Measurements from ENCODE around the gene LRRTM4. TPM values are rescaled to one million over a fixed set of nuclear protein-coding genes. Genes with fewer than 3 reads are reported as not detected.

Gene LRRTM4
- total RNA-seq, 1 experiment from 2014 or later = 12.0 TPM

GRCh38 chr2:76998152-76998551, 524.0 kb downstream of the LRRTM4 start:
- Histone ChIP-seq H2BK12ac (ENCODE audit: insufficient read length, low read depth, low read length) (no peak overlapping the region), H3K9me3 (ENCODE audit: control insufficient read depth, low read depth, low read length) (no peaks in the 10 kb centered on the region), H3T11ph (ENCODE audit: low read length) (no peak overlapping the region), H3K27me3 (ENCODE audit: insufficient read depth, low read length) (no peaks in the 10 kb centered on the region), H3K18ac (ENCODE audit: insufficient read length, low read depth, low read length) (no peak overlapping the region), H2AFZ (ENCODE audit: low read length) (no peak overlapping the region), H3K4me1 (ENCODE audit: insufficient read depth, low read length) (no peaks in the 10 kb centered on the region), H3K9ac (ENCODE audit: extremely low read depth, insufficient read length, low read length) (no peak overlapping the region), H3K79me1 (ENCODE audit: insufficient read depth, low read depth, low read length, poor library complexity, severe bottlenecking) (no peaks in the 10 kb centered on the region), H2BK15ac (ENCODE audit: low read depth, low read length) (no peak overlapping the region), H4K91ac (ENCODE audit: insufficient read length, low read depth, low read length) (no peak overlapping the region), H3K79me2 (ENCODE audit: insufficient read depth, low read length) (no peaks in the 10 kb centered on the region), H2BK5ac (ENCODE audit: insufficient read length, low read length) (no peak overlapping the region), H4K20me1 (ENCODE audit: control insufficient read depth, insufficient read depth, insufficient read length) (no peaks in the 10 kb centered on the region), H2AK5ac (ENCODE audit: insufficient read length, low read length) (no peak overlapping the region), H3K23me2 (ENCODE audit: insufficient read length, low read depth, low read length, poor library complexity, severe bottlenecking) (no peaks in the 10 kb centered on the region), H3K14ac (ENCODE audit: insufficient read depth, low read length) (no peak overlapping the region), H3K4me2 (ENCODE audit: insufficient read depth, insufficient read length, low read length) (no peak overlapping the region), H4K8ac (replicated peaks; ENCODE audit: insufficient read length, low read depth, low read length) (no peak overlapping the region), H3K27ac (ENCODE audit: insufficient read length, low read depth, low read length) (no peak overlapping the region), H3K4ac (ENCODE audit: low read depth, low read length) (no peak overlapping the region), H2BK20ac (ENCODE audit: low read depth, low read length, poor library complexity, severe bottlenecking) (no peak overlapping the region), H3K23ac (ENCODE audit: insufficient read length, low read depth, low read length) (no peak overlapping the region), H2BK120ac (ENCODE audit: low read depth, low read length, poor library complexity, severe bottlenecking) (no peak overlapping the region), H3K56ac (ENCODE audit: insufficient read length, low read depth, low read length) (no peak overlapping the region), H4K5ac (ENCODE audit: insufficient read length, low read depth, low read length) (no peak overlapping the region)
- no peak overlapping the region for H3K27ac Mint-ChIP-seq
- no peak overlapping the region for H3K4me3 Mint-ChIP-seq
- 0 out of 4 replicates have a peak, but pooled peaks cover 0 to 8% of the 10 kb centered on the region in 2 experiments for H3K4me1 Mint-ChIP-seq
- no peaks in the 10 kb centered on the region for H3K27me3 Mint-ChIP-seq (ENCODE audit: low read depth)
- H3K9me3 Mint-ChIP-seq = peaks cover 0 to under 1% of the 10 kb centered on the region in 2 experiments; a peak in 1 of 5 replicates
- H3K36me3 Mint-ChIP-seq (ENCODE audit: insufficient read depth in 1 of 3, low read depth in 3 of 3) = peaks cover 0 to under 1% (median 0%) of the 10 kb centered on the region in 3 experiments; a peak in 1 of 7 replicates
- TF ChIP-seq CTCF (conservative IDR thresholded peaks at IDR 0.05) = no peak
- DNase-seq = no peak
